Measurements from ENCODE around the gene NRBF2. TPM values are rescaled to one million over a fixed set of nuclear protein-coding genes. Genes with fewer than 3 reads are reported as not detected.

Gene NRBF2
- total and polyA plus RNA-seq, 2 of the 4 experiments (the other 2 are of a cell fraction): 19.9 to 20.6 TPM

- H4K20me1 ChIP-seq (ENCODE audit: insufficient read depth, low read length): peaks cover 31% of the 10 kb centered on the region; the same call in 1 of the 2 replicates
- no peak overlapping the region for H3K18ac ChIP-seq (ENCODE audit: low read depth, low read length)
- no peak overlapping the region for H3K4me2 ChIP-seq (ENCODE audit: low read depth, low read length)
- ChIA-PET POLR2A (ENCODE audit: unreplicated experiment) (no interaction called here), CTCF (no interaction called here)
- H2BK20ac ChIP-seq (ENCODE audit: low read depth, low read length): no peak overlapping the region
- H3K4me3 ChIP-seq (ENCODE audit: insufficient read depth, low read depth, low read length): no peak overlapping the region
- no peak overlapping the region for H2AK5ac ChIP-seq (ENCODE audit: low read depth, low read length)
- no peak overlapping the region for H4K8ac ChIP-seq (ENCODE audit: low read depth in 2 of 2, low read length in 2 of 2)
- H3K27ac ChIP-seq (ENCODE audit: insufficient read depth, low read length): no peak overlapping the region
- in situ Hi-C loops (cut with MboI; ENCODE audit: low sequenced_read_pairs) (loop anchor here (10.0 kb wide), 3 partner anchors 340 to 720 kb away; partner anchors contain the start of gene EGR2), dilution Hi-C loops (cut with HindIII; ENCODE audit: low sequenced_read_pairs, unreplicated experiment) (loop anchor here (25.0 kb wide), 2 partner anchors 542 to 558 kb away; no protein-coding TSS in a partner anchor), intact Hi-C loops (cut with micrococcal nuclease) (loop anchor here (5.0 kb wide), 2 partner anchors 72 to 352 kb away; partner anchors contain the start of gene ADO)
- no peak overlapping the region for H2BK15ac ChIP-seq (ENCODE audit: low read depth, low read length)
- H3K9ac ChIP-seq (ENCODE audit: low read depth, low read length): no peak overlapping the region
- H4K5ac ChIP-seq (ENCODE audit: low read depth, low read length): no peak overlapping the region
- no peak overlapping the region for H2BK120ac ChIP-seq (ENCODE audit: low read depth, low read length)
- no TSS peak for BruUV-seq (replicated peaks)
- H3K36me3 ChIP-seq (ENCODE audit: control insufficient read depth, insufficient read depth, low read length): peaks cover 15% of the 10 kb centered on the region
- no peaks in the 10 kb centered on the region; the same call in 1 of the 2 replicates for H3K9me1 ChIP-seq (ENCODE audit: insufficient read depth, low read length)
- peaks cover 16 to 41% of the 10 kb centered on the region in 2 experiments for H3K79me1 ChIP-seq (ENCODE audit: low read depth in 1 of 2, low read length in 2 of 2)
- no peak overlapping the region for H3K23ac ChIP-seq (ENCODE audit: low read depth, low read length)
- no peak for ATAC-seq (ENCODE audit: low read depth)
- H4K91ac ChIP-seq (ENCODE audit: insufficient read depth, low read depth, low read length): no peak overlapping the region
- no peaks in the 10 kb centered on the region for H3K27me3 ChIP-seq (ENCODE audit: control insufficient read depth, insufficient read depth, low read length)
- H3K4ac ChIP-seq (ENCODE audit: low read depth, low read length): no peak overlapping the region
- no peak for DNase-seq
- no peaks in the 10 kb centered on the region for H3K9me3 ChIP-seq (ENCODE audit: control insufficient read depth, insufficient read depth, low read length)
- no peak overlapping the region for H3K56ac ChIP-seq (ENCODE audit: extremely low read depth, insufficient read depth, low read length)
- H2AFZ ChIP-seq (replicated peaks; ENCODE audit: low read length, poor library complexity): no peak overlapping the region
- no peak overlapping the region for H2BK5ac ChIP-seq (ENCODE audit: low read depth, low read length, poor library complexity, severe bottlenecking)
- WGBS, 2 experiments (ENCODE audit: extremely low coverage in 2 of 2, insufficient read length in 1 of 2): no CpG with 5 or more reads among the region's 6 CpGs
- peaks cover 2% of the 10 kb centered on the region; the same call in 1 of the 2 replicates for H3K4me1 ChIP-seq (ENCODE audit: control insufficient read depth, insufficient read depth, low read length)
- no peak overlapping the region for H3K14ac ChIP-seq (replicated peaks; ENCODE audit: low read depth, low read length)
- H2AK9ac ChIP-seq (replicated peaks; ENCODE audit: low read depth, low read length, poor library complexity): no peak overlapping the region
- TF ChIP-seq CEBPB (IDR thresholded peaks at IDR 0.05; ENCODE audit: low read depth, low read length) (no peak), CTCF (conservative IDR thresholded peaks at IDR 0.05; ENCODE audit: low read depth, low read length) (no peak), POLR2A (IDR thresholded peaks at IDR 0.05; ENCODE audit: low read depth, low read length) (no peak), USF2 (IDR thresholded peaks at IDR 0.05; ENCODE audit: low read depth, low read length) (no peak), BHLHE40 (IDR thresholded peaks at IDR 0.05; ENCODE audit: low read depth, low read length) (no peak), ELK1 (IDR thresholded peaks at IDR 0.05; ENCODE audit: borderline replicate concordance, low read depth, low read length) (no peak), RAD21 (IDR thresholded peaks at IDR 0.05; ENCODE audit: low read length) (no peak), MAZ (IDR thresholded peaks at IDR 0.05; ENCODE audit: borderline replicate concordance, low read depth, low read length) (no peak), FOS (IDR thresholded peaks at IDR 0.05; ENCODE audit: low read depth, low read length) (no peak), NFE2L2 (IDR thresholded peaks at IDR 0.05; ENCODE audit: low read depth, low read length) (no peak), RCOR1 (IDR thresholded peaks at IDR 0.05; ENCODE audit: insufficient replicate concordance, low read length) (no peak), MXI1 (IDR thresholded peaks at IDR 0.05; ENCODE audit: borderline replicate concordance, low read depth, low read length) (no peak), SMC3 (IDR thresholded peaks at IDR 0.05; ENCODE audit: low read depth, low read length) (no peak), RFX5 (IDR thresholded peaks at IDR 0.05; ENCODE audit: low read depth, low read length) (no peak)
These were observed 21.6 kb downstream of the NRBF2 start for GRCh38 chr10:63154546-63155387.

All from IMR-90 (cell line).